ENCODE measurements around the gene TM2D3.

Gene TM2D3

DNA sequence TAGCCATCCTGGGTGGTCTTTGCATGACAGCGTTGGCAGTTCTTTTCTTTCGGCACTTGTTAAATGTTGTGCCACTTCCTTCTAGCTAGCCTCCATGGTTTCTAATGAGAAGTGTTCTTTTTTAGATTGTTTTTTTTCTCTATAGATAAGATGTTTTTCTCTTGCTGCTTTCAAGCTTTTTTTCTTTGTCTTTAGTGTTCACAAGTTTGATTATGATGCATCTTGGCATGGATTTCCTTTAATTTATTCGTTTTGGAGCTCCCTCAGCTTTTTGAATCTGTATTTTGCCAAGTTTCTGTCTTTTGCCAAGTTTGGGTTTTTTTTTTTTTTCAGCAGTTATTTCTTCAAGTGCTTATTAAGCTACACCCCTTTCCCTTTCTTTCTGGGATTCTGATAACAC is 53.1 kb downstream of the TM2D3 start:
- DNase-seq, result no peak

DNA sequence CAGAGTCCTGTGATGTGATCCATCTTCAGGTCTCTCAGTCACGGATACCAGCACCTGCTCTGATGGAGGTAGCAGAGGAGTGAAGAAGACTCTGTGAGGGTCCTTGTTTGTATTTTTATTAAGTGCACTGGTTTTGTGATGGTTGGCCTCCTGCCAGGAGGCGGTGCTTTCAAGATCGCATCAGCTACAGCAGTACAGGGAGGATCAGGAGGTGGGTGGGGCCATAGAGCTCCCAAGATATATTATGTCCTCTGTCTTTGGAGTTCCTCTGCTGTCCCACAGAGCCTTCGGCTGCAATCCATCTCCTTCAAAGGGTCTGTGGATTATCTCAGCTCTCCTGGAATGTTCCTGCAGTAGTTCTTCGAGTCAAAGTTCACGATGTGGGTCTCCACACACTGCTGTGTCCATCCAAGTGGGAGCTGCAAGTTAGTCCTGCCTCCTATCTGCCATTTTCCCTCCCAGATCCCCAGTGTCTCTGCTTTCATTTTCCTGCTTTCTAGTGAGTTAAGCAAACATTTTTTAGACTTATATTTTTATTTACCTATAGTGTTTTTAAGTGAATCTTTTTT is 54.7 kb downstream of the TM2D3 start:
- no peak for DNase-seq

DNA sequence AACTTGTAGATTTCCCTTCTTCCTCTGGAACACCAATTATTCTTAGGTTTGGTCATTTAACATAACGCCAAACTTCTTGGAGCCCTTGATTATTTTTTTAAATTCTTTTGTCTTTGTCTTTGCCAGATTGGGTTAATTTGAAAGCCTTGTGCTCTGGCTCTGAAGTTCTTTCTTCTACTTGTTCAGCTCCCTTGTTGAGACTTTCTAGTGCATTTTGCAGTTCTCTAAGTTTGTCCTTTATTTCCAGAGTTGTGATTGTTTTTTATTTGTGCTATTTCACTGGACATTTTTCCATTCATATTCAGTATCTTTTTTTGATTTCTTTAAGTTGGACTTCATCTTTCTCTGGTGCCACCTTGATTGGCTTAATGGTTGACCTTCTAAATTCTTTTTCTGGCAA is 55.5 kb downstream of the TM2D3 start:
- no peak for DNase-seq
